GM03348 (cell line): ENCODE data around the gene JARID2.

Experiments used
- DNase-seq: peaks from one replicate; pipeline ENCODE4 v3.0.0; 2012; ENCODE audit warnings: low spot score

JARID2 gene

DNA sequence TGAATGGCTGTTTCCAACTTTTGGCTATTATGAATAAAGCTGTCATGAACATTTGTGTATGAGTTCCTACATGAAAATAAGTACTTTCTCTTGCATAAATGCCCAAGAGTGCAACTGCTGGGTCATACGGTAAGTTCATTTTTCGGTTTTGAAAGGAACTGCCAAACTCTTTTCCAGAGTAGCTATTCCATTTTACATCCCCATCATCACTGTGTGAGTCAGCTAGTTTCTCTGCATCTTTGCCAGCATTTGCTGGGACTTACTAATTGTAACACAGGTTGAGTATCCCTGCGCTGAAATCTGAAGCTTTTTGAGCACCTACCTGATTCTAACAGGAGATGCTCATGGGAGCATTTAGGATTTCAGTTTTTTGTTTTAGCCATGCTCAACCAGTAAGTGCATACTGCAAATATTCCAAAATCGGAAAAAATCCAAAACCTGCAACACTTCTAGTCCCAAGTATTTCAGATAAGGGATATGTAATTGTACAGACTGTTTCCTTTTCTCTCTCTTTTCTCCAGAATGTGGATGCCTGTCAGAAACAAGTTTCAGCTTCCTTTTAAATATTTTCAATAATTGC, 298.5 kb downstream of the JARID2 start:
- no peak for DNase-seq

DNA sequence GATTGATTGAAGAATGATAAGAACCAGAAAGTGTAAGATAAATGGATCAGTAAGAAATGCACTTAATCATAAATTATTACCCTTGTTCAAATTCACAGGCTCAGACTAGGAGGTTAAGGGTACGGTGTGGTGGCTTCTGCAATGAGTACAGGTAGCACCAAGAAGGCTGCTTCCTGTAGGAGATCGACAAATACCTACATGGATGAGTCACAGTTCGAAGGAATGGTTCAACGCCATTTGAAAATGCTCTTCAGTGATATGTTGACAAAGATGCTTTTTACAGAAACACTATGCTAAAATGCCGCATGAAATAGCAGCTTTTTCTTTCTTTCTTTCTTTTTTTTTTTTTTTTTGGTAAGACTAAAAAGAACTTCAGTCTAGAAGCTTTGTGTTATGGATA, 300.7 kb downstream of the JARID2 start:
- no peak for DNase-seq

DNA sequence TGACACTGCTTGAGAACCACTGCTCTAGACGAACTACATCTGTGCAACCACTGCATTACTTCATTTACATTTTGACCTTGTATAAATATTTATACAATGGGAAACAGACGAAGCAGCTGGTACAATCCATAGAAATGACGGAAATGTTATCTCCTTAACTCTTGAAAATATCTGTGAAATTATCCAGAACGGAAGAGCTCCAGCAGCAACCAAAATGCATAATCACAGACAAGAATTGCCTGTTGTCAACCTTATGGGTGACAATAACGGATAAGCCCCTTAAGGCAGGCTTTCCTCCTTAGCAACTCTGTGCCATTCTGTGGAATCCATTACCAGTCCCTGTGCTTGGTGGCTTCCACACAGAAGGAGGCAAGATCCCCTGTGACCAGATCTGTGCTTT, 301.5 kb downstream of the JARID2 start:
- DNase-seq, result no peak

DNA sequence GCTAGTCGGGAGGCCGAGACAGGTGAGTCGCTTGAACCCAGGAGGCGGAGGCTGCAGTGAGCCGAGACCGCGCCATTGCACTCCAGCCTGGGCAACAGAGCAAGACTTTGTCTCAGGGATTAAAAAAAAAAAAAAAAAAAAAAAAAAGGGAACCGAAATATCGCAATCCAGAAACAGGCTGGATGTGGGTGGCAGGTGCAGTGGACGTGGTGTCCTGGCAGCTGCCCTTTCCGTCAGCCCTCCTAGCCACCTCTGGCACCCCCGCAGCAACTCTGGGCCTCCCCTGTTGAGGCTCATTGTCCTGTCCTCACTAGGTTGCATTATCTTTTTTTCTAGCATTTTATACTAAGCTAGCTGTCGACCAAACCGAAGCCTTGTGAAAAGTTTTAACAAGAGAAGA, 303.5 kb downstream of the JARID2 start:
- DNase-seq, result no peak

DNA sequence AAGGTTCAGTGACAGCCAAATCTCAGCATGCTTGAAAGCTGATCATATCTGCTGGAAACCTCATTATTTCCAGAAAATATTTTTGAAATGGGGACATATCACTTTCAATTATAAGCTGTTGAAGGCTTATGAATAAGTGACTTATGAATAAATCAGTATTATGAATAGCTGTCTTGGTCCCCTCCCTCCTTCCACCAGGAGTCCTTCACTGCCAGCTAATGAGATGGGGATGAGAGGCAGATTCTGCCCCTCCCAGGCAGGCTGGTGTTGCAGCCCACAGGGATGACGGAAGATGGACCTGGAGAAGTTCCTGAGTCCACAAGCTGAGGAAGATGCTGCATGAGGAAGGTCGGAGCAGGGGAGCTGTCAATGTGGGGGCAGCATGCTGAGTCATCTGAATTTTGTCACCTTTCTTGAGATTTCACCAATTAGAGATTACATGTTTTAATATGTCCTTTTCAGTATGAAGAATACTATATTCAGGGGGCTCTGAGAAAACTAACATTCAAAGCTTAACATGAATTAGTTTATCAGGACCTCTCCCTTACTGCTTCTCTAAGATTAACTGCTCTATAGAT, 304.8 kb downstream of the JARID2 start:
- no peak for DNase-seq

DNA sequence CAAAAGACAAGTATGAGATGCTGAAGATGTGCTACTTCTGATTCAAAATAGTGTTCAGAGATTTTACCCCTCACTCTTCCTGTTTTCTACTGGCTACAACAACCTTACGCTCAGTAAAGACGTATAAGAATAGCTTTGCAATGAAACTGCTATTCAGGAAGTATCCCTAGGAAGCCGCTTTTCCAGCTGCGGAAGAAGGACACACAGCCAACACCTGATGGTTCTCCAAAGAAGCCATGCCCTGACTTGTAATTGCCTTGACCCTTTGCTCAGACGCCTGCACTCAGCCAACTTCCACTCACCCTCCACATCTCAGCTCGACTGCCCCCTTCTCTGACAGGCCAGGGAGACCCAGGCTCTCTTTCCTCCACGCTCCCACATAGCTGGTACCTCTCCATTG, 305.4 kb downstream of the JARID2 start:
- DNase-seq, result no peak

DNA sequence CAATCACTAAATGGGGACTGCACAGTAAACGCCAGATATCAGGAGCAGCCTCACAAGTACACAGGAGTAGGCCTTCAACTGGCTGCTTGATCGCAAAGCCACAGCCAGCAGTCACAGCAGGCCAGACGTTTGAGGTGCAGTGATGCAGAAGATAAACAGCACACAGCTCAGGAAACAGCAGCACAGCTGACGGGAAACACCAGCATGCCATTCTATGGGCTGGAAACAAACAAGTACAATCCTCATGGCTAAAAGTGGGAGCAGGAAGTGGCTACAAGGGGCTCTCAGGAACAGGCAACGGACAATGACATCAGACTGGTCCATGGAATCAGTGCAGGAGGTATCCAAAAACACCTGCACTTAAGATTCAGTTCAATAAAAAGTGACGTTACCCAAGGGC, 305.9 kb downstream of the JARID2 start:
- no peak for DNase-seq

DNA sequence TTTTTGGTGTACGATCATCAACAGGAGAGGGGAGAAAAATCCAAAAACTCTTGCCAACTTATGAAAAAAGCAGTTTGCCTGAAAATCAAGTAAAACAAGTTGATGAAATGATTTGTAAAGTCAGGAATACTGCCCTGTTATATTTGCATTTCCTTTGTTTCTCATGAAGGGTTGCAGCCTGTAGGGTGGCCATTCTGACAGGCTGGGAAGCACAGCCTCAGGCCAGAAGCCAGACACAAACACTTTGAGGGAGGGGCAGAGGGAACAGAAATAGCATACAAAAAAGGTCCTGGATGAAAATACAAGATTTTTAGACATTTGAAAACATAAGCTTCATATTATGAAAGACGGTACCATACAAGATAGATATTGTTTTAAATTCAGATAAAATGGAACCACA, 307.2 kb downstream of the JARID2 start:
- no peak for DNase-seq

DNA sequence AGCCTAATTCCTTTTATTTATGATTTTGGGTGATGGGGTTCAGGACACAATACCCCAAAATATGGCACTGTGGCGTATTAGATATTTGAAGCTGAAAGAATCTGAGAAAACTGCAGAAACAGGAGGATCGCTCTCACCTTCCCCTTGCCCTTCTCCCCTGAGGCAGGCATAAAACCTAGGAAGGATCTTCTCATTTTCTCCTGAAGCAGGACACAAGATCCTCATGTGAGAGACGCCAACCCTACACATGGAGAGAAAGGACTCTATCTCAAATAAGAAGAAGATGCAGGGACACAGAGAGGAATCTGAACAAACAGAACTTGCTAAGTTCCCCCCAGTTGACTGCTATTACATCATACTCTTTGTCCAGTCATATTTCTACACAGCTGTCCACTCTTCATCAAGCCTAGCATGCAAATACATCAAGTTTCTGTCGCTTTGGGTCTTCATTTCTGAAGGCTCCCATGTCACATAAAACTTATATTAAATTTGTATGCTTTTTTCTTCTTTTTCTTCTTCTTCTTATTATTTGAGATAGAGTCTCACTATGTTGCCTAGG, 307.9 kb downstream of the JARID2 start:
- DNase-seq, result no peak

DNA sequence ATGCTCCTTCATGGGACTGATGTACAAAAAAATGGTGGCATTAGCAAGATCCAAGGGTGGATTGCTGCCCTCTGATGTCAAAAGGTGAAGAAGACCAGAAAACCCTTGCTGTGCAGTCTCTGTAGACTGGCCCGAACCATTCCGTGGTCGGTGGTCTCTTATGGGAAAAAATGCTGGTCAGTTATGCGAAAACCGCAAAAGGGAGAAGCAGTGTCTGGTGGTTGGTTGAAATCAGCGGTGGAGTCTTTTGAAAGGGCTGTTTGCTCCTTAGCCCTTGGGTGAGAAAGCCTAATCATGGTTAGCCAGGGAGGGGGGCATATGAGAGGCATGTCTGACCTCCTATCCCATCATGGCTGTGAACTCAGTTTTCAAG, 308.8 kb downstream of the JARID2 start:
- no peak for DNase-seq

DNA sequence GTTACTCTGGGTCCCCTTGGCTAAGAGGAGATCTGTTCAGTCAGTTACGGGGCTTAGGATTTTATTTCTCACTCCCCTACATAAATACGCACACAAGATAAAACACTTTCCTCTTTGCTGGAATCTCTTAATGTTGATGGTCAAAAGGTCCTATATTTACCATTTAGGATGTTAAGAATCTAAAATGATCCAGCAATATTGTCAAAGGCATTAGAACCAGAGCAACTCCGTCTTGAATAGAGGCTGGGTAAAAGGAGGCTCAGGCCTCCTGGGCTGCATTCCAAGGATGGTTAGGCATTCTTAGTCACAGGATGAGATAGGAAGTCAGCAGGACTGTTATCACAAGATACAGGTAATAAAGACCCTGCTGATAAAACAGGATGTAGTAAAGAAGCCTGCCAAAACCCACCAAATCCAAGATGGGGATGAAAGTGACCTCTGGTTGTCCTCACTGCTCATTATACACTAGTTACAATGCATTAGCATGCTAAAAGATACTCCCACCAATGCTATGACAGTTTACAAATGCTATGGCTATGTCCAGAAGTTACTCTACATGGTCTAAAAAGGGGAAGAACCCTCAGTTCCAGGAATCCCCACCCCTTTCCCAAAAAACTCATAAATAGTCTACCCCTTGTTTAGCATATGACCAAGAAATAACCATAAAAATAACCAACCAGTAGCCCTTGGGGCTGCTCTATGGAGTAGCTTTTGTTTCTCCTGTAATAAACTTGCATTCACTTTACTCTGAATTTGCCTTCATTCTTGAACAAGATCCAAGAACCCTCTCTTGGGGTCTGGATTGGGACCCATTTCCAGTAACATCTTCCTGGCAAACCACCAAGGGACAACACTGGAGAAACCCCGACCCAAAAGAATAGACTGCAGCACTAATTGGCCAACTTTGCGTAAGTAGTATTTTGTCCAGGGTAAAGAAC, 309.5 kb downstream of the JARID2 start:
- DNase-seq, result no peak

DNA sequence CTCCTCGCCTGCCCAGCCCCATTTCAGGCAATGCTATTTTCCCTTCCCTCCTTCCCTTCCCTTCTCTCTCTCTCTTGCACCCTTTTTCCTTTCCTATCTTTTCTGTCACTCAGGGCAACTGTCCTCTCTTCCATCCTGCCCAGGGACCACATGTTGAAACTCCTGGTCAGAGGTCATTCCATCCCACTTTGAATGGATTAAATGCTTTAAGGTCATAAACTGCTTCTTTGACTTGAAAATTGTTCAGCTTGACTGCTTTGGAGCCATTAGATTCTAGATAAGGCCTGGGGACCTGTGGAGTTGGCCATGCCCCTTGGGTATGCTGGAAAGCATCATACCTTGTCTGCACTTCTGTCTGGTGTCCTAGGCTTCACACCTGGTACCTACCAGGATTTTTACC, 310.8 kb downstream of the JARID2 start:
- DNase-seq, result no peak

DNA sequence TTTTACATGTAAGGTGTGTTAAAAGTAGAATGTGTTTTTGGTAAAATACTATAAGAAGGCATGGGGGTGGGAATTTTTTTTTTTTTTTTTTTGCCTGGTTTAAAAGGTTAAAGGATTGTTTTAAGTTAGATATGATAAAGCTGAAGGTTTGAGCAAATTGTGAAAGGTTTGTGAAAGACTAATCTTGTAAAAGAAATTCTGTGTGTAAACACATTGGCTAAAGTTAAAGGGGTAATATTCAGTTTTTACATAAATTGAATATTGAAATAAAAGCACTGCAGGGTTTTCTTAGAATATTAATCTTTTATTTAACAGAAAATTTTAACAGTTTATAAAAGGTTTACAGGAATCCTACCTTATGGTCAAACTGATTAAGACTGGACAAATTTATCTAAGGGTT, 311.3 kb downstream of the JARID2 start:
- DNase-seq, result no peak

DNA sequence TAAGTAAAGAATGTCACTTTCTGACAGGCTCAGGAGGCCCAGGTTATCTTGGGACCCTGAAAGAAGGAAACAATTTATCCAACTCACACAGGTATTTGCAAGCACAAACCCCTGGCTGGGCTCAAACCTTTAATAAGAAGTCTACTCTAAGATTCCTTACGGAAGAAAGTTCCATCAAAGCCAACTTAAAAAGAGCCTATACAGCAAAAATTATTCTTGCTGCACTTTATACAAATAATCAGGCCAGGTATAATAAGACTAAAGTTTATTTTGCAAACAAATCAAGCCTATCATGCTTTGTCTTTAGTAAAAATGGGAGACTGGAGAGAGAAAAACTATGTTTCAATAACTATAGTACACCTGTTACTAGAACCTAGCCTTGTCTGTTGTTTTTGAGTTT, 314.8 kb downstream of the JARID2 start:
- DNase-seq, result no peak

DNA sequence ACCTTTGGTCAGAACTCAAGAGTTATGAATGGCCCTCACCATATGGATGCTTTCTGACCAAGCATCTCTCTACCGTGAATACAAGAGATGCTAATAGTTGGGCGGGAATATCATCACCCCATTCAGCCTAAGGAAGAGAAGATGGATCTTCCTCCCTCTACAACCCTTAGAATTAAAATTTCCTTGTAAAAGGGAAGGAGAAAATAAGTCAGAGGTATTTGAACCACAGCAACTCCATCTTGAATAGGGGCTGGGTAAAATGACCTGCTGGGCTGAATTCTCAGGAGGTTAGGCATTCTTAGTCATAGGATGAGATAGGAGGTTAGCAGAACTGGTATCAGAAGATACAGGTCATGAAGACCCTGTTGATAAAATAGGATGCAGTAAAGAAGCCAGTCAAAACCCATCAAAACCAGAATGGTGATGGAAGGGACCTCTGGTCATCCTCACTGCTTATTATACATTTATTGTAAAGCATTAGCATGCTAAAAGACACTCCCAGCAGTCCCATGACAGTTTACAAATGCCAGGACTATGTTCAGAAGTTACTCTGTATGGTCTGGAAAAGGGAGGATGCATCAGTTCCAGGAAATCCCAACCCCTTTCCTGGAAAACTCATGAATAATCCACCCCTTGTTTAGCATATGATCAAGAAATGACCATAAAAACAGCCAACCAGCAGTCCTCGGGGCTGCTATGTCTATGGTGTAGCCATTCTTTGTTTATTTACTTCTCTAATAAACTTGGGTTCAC, 315.8 kb downstream of the JARID2 start:
- no peak for DNase-seq

DNA sequence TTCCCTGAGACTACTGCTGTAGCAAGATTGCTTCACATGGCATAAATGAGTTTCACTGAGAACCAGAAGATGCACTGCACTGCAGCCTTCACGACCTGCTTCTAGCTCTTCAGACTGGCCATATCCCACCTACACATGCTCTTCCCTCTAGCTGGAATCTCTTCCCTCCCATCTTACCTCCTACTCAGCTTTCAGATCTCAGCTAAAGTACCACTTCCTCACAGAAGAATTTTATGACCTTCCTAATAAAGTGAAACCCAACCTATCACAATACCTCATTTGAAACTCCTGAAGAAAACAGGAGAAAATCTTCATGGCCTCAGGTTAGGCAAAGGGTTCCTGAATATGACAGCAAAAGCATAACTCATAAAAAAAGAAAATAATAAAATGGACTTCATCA, 317.1 kb downstream of the JARID2 start:
- DNase-seq, result no peak

DNA sequence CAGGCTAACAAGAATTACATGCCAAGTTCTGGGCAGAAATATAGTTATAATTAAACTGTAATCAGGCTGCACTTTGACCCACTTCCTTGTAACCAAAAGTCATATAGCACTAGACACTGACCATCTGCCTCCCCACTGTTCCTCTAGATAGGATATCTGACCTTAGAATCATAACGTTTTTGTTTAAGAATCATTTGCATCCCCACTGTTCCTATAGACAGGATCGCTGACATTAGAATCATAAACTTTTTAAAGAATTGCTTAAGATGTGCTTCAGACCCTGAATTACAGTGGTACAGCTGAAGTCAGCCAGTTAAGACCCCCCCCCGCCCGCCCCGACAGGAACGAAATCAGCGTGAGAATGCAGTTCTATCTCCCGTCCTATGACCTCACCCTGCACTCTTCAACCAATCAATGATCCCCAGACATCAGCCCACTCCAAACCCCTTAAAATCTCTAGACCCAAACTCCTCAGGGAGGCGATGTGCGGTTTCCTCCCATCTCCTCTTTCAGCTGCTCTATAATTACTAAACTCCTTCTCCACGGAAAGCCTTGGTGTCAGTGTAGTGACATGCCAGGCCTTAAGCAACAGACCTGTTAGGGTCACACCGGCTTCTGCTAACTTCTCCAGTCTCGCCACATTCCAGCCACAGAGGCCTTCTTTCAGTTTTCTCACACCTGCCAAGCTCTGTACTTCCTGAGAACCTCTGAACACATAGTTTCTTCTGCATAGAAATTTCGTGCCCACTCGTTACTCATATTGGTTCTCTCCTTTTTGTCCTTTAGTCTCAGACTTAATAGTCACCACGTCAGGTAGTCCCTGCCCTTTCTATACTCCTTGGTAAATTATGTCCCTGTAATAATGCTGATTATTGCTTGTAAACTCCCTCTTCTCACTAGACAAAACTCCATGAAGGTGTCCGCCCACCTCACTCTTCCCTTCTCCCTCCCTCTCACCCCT, 323.4 kb downstream of the JARID2 start:
- no peak for DNase-seq

DNA sequence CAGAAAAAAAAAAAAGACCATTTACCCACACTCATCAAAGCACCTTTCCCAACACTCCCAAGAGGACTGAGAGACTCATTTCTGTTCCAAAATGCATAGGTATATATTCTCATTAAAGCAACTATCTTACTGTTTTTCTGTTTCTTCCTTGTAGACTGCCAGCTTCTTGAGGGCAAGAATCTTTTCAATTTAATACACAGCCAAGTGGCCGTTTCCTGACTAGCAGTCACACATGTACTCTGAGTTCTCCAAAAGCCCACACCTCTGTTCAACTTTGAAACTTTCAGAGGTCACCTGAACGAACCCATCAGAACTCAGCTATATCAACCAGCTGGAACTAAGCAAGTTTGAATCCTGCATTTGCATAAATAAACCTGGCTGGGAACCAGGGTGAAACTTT, 324.3 kb downstream of the JARID2 start:
- no peak for DNase-seq
